Astrocyte of the hippocampus (primary cell): ENCODE measurements around the gene RFX3.

Source experiments
- DNase-seq: peaks from one replicate; pipeline ENCODE4 v3.0.0; 2011; ENCODE audit warnings: low read depth, low spot score

RFX3 gene

DNA sequence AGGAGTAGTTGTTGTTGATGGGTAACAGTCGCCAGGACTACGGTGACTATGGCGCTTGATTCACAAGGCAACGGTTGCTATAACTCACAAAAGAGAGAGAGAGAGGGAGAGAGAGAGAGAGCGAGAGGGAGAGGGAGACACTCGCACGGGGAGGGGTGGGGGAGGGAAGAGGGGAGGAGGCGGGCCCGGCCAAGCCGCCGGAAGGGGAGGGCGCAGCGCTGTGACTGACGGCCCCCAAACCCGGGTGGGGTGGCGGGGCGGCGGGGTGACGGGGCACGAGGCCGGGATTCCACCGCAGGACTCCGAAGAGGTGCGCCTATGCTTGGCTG lies at the start of gene RFX3:
Gene RFX3 (minus strand): TSS at position 166 of the 329 bp plus-strand sequence. CDS start 130,413 bp downstream, outside the sequence.
- DNase-seq: peak; percentile 97

DNA sequence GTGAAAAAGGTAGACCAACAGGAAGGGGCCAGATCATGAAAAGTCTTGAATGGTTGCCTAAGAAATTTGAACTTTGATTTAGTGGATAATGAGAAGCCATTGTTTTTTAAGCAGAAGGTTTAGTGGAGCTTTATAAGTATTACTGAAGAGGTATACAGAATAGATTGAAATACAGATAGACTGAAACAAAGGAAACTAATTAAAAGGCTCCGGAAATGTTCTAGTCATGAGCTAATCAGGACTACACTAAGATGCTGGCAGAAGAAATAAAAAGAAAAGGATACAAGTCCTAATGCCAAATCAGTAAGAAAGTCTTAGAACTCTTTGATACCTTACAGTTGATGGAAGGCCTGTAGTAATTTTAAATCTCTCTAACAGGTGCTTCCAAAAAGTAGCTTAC lies 45.7 kb upstream of the RFX3 start:
- no peak for DNase-seq

DNA sequence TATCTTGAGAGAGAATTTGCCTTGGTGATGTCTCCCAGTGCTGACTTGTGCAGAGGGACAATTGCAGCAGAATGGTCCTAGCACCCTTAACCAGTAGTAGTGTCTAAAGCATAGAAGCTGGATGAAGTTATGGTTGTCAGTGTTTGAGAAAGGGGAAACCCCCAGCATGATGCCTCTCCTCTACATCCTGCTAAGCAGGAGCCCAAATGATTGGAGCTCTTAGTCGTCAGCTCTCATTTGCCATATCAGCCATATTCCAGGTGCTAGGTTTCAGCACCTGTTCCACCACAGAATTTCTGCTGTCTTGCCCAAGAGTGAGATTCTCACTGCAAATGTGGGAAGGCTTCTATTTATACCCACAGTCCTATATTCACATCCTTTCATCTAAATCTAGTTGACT lies 43.7 kb upstream of the RFX3 start:
- no peak for DNase-seq

DNA sequence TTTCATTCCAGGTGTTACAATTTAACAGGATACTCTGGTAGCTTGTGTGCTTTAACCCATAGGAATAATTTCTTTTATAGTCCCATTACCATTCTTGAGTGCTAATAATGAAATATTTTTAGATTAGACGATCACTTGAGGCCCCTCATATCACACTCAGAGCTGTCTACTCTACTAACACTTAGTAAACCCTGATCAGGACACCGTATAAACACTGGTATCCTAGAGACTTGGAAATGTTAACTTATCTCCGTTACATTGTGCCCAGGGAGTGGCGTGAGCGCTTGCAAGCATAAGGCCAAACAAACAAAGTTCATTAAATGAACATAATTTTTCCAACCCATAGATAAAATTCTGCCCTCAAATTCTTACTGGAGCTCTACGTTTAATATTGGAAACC lies 42.2 kb upstream of the RFX3 start:
- no peak for DNase-seq

DNA sequence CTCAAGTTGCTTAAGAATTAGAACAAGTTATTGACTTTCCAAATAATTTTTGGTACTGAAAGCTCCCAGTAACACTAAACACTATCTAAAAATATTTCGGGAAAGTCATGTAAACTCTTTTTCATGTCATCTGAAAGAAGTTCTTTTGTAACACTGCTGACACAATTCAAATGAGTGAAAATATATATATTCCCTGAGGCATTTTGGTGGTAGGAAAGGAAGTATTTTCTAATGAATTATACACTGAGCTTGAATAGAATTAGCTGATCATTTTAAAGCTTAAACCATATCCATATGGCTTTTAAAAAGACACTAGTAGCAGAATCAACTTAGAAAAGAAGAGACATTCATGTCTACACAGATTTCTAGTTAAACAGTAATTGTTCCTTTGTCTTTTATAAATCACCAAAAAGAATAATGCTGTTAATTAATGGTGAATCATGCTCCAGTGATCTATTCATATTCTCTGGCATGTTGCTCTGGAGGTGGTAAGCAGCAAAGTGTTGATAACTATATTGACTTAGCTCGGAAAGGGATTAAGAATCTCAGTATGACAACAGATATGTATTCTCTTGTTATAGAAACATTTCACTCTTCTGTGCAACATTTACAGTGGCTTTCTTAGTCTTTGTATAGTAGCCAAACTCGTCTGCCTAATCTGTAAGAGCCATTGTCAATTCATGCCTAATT lies 27.4 kb upstream of the RFX3 start:
- no peak for DNase-seq

DNA sequence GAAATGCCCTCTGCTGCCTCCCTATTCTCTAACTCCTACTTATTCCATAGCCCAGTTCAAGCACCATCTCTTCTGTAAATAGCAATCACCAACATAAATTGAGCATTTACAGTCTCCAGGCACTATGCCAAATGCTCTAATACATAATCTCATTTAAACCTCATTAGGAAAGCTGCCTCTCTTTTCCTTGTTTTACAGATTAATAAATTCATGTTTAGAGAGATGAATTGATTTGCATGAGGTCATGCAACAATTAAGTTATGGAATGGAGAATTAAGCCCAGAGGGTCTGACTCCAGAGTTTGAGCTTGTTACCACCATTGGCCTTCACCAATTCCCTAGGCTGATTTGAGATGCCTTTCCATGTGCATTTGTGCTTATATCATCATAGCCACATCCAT lies 23.4 kb upstream of the RFX3 start:
- no peak for DNase-seq

DNA sequence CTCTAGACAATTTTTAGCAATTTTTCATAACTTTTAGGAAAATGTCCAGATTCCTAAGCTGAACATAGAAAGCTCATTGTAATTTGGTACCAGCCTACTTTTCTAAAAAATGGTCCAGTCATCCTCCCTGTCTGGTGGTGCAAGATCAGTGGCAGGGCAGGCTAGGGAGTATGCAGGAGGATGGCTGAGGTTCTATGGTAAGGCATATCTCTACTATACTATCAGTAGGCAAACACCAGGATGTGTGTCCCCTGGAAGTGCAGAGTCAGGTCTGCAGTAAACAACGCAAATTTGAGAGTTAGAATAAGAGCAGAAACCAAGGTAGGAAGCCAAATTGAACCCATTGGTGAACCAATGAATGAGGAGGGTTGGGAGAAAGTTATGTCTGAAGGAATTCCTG lies 22.8 kb upstream of the RFX3 start:
- no peak for DNase-seq

DNA sequence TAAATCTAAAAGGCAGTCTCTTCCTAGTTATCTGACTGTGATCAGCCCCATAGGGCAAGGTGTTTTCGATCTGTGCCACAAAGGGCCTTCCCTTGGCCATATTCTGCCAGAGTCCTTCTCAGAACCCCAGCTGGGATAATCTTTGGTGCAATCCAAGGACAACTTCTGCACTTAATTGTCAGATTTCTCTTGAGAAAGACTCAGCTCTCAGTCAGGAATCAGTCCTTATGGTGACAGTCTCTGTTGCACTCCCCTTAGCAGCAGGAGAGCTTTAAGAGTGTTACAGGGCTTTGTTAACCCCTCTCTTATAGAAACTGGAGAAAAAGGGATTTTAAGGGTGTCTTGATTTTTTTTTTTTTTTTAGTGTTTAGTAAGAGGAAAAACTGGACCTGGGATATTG lies 15.4 kb upstream of the RFX3 start:
- no peak for DNase-seq

DNA sequence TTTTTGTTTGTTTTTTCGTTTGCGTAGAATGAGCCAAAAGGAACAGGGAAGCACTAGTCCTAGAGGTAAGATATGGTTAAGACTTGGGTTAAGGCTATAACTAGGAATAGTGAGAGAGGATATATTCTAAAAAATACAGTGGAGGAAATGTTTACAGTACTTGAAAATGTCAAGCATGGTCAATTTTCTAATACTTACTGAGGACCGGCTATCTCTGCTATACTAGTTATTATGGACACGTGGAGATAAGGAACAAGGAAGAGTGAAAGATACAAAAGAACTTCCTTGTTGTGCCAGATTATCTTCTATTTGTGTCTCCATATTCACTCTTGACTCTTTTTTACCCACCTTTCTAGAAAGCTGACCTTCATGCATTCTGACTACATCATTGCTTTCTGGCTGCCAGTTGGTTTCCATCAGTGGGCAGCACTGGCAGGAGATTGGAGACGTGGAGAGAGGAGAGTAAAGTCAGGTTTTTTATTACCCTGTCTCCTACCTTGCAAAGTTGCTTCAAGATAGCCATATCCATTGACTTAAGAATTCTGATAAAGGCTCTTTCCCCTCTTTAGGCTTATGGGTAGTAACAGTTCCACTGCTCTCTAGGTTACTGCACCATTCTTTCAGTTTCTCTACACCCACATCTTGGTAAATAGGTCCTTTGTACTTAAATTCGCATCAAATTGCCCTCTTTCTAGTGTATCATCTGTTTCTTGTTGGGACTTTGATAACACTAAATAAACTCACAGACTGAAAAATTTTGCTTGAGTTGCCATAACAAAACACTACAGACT lies 9.0 kb upstream of the RFX3 start:
- DNase-seq: no peak

DNA sequence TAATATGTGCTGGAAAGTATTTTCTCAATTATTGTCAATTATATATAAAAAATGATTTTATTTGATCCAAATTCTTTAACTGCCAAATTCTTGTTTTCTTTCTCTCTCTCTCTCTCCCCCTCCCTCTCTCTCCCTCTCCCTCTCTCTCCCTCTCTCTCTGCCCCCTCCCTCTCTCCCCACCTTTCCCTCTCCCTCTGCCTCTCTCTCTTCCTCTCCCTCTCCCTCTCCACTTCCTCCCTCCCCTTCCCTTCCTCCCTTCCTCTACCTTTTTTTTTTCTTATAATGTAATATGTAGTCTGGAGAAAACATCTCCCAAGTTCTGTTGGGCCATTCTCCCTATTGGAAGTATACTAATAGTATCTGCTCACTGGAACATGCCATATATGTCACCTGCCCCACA lies 6.4 kb upstream of the RFX3 start:
- DNase-seq: no peak

DNA sequence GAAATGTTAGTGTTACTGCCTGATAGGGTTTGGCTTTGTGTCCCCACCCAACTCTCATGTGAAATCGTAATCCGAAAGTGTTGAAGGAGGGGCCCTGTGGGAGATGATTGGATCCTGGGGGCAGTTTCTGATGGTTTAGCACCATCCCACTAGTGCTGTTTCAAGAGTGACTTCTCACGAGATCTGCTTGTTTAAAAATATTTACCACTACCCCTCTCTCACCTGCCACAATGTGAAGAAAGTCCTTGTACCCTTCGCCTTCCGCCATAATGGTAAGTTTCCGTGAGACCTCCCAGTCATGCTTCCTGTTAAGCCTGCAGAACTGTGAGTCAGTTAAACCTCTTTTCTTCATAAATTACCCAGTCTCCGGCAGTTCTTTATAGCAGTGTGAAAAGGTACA lies 2.6 kb upstream of the RFX3 start:
- DNase-seq: no peak

DNA sequence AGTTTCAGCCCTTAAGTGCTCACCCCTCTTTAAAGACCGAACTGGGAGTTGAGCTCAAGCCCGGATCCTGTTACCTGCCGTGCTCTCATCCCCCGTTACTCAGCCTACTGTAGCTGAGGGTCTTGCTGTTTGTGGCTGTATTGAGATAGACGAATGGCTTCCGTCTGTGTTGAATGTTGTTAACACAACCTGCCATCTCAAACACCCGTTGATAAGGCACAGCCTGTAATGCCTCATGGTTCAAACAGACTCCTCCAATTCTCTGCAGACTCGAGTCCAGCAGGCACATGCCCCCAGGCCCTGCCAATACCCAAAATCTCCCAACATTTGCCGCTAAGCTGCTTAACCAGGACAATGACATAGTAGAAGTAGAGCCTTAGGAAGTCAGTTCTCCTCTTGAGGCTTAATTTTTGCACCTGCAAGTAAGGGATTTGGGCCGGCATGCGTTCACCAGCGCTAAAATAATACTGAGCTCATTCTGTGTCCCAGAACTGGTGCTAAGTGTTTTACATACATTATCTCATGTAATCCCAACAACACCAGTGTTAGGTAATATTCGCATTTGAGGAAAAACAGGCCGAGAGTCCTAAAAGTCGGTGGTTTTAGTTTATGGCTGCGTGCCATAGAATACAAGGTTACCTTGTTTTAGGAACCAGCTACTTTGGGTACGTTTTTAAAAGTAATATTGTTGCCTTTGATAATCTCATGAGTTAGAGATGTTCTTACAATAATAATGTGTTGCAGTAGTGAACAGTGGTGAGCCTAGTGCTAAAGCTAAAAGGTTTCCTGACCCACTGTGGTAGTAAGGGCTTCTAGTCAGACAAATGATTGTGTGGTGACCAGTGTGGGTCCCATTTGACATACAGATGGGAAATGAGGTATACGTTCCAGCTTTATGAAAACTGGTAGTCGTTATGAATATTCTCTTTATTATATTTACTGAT lies 1.5 kb upstream of the RFX3 start:
- DNase-seq: no peak

DNA sequence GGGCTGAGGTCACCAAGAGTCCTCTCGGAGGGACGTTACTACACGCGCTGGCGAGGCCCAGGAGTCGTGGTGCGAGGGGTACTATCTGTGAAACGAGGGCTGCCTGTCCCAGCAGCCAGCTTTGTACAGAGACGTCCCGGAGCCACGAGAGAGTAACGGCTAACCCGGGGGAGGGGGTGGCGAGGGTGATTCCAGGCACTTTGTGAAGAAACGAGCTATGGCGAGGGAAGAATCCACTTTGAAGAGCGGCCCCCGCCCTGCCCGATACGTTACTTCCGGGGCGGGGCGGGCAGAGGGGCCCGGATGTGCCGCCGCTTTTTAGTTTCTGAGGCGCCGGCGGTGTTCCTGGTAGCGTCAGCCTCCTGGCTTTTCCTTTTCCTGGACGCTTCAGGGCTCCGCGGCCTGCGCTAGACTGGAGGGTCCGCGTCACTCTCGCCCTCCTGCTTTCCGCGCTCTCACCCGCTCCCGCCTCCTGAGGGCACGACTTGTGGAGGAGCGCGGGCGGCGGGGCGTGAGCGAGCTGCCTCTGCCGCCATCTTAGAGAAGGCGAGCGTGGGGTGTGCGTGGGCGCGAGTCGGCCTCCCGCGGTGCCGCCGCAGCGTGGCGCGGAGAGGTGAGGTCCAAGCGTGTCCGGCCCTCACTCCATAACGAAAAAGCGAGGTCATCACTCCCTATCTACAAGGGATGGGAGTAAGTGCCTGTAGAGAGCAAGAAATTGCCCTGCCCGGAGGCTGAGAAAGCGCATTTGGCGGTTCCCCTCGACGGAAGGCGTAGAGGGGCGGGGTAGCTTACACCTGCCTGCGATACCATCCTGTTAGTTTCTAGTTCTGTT lies 580 bp upstream of the RFX3 start:
- DNase-seq: peak; percentile 94

DNA sequence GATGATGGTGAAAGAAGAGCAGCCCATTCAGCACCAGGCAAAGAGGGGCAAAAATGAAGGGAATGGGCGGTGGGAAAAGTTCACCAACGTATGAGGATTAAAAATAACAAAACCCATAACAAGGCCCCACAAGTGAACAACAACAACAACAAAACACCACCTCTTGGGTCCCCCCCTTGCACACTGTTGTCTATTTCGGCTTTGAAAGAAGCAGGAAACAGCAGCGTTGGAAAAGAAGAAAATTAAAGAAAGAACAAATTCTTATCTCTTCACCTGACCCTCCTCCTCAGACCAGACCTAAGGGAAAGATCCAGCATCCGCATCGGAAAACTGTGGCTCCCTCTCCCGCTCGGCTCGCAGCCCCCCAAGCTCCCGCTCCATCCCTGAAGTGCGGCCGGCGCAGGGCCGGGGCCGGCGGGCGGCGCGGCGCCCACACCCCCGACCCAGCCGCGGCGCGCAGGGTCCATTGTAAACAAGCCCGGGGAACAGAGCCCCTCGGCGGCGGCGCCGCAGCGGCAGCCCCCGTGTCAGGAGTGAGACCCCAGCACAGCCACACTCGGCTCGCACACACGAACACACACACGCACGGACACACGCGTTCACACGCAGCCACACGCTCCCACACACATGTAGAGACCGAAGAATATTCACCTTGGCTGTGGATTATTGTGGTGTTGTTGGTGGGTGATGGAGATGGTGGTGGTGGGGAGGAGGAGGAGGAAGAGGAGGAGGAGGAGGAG lies 535 bp downstream of the RFX3 start:
- DNase-seq: no peak

DNA sequence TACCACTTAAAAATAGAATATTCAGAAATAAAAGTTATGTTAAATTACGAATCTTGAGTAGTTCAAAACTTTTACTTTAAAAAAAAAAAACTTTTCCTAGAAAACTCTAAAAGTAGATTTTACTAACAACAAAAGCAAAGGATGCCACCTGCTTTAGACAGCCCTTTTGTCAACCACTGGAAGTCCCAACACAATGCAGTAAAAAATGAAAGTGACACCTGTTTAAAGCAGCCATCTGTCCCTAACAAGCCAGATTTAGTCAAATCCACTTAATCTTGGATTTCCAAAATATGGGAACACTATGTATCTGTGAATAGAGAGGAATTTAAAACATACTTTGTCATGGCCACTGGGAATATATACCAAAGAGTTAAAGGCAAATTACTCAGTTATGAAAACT lies 3.8 kb downstream of the RFX3 start:
- no peak for DNase-seq

DNA sequence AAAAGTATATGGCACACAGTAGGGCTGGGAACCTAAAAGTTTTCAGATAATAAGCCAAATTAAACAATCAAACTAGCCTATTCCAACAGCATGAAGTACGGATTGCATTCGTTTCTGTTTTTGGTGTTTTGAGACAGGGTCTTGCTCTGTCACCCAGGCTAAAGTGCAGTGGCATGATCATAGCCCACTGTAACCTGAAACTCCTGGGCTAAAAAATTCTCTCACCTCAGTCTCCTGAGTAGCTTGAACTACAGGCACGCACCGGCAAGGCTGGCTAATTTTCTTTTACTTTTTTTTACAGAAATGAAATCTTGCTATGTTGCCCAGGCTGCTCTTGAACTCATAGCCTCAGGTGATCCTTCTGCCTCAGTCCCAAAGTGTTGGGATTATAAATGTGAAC lies 5.2 kb downstream of the RFX3 start:
- DNase-seq: no peak

DNA sequence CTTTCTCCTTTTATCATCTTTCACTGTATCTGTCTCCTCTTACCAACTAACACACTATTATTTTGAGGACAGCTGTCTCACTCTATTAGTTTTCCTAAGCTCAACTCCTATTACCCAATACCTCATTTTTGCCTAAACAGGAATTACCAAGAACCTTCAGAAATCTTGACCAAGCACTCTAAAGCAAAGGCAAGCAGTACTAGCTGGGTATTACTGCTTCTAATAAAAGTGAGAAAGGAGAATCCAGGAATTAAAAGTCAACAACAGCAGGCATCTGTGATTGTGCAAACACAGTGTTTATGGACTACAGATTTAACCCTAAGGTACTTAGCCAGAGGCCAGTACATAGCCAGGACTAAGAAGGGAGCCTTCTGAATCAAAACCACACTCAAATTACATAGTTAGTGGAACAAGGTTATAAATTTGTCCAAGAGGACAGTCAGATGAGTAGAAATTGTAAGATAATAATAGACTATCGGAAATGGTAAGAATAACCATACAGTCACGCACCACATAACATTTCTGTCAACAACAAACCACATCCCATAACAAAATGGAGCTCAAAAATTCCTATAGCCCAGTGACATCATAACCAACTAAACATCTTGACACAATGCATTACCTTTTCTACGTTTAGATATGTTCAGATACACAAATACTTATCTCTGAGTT lies 8.3 kb downstream of the RFX3 start:
- no peak for DNase-seq

DNA sequence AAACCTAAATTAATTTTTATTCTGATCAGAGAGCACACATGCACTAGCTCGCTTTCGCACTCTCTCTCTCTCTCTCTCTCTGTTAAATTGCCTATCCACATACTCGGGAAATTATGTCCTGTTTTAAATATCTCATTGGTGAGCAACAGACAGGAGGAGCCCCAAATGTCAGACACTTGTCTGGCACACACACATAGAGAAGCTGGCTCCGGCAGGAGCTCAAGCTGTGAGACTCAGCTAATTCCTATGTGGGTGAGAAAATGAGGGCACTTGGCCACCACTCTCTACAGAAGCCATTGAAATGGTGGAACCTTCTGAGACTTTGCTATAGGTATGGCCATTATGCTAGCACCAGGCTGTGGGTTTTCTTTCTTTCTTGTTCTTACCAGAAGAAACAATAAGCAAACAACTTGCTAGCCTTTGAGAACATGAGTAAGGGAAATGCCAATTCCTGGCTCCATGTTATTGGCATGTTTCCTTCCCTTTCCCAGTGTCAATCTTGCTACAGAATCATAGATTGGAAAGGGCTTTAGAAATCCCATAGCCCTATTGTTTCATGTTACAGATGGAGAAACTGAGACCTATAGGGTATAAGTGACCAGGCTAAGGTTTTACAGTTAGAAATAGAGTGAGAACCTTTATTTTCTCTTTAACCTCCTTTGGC lies 9.0 kb downstream of the RFX3 start:
- DNase-seq: no peak

DNA sequence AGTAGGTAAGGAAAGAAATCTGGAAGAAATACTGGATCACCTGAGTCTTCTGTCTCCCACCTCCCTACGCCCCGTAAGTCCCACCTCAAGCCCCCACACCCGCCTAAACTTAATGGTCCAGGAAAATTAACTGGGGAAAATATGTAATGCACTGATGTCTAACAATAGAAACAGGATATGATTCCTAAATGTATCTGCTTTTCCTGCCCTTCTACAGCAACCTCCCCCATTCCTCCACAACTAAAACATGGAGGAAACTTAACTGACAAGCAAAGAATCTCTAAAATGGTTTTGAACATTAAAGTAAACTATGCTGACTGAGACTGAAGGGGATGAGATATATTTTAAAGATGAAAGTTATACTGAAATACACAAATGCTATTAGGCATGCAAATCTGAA lies 10.4 kb downstream of the RFX3 start:
- no peak for DNase-seq

DNA sequence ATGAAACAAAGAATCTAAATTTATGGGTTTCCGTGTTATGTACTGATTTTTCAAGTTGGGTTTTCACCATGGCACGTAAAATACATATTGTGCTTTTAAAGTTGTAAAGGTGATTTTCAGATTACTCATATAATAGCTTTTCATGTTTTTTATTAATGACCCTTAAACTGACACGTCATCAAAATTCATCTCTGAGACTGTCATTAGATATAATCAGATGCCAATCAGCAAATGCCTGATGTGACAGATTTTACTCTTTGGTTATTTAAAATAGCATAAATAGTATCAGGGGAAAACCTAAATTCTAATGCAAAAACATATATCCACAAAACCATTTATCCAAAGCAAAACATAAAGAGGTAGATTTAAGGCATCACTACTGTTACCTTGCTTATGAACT lies 11.0 kb downstream of the RFX3 start:
- no peak for DNase-seq
